SK-N-SH (cell line): Measurements from ENCODE around the gene TBCE. TPM values are rescaled to one million over a fixed set of nuclear protein-coding genes. Genes with fewer than 3 reads are reported as not detected.
A peak's percentile ranks its signal among the peaks of the same experiment; 100 is the strongest.

ENCODE experiments used
- CTCF ChIA-PET: fragments of 300-600, 350-600 bp; formaldehyde crosslinking; extraction: SDS; loops from one replicate; lab custom pipeline; 2021; lab: Yijun Ruan, JAX
- POLR2A ChIA-PET: fragments of 350-600 bp; sonication (Branson Sonifier 250); formaldehyde crosslinking; extraction: SDS; loops from one replicate; lab custom pipeline; 2020; ENCODE audit warnings: antibody characterized with exemption, inconsistent platforms; lab: Yijun Ruan, JAX
- DNase-seq: peaks from one replicate; pipeline ENCODE4 v3.0.0; 2012
- H2AFZ ChIP-seq: fragments of 200-600 bp; sonication (generic); 2 replicates; pipeline ENCODE4 v1.8.1; 2016; ENCODE audit warnings: antibody characterized with exemption, mild to moderate bottlenecking, low read depth
- H3F3A ChIP-seq: fragments of 200-600 bp; sonication (generic); replicated peaks from 2 replicates; pipeline ENCODE3; 2016; ENCODE audit warnings: antibody characterized with exemption, mild to moderate bottlenecking; ENCODE audit not compliant: insufficient read depth
- H3K27ac ChIP-seq, 2 experiments: fragments of 200-500 bp in 1 of 2; fragments of 200-600 bp in 1 of 2; sonication (Bioruptor generic) in 1 of 2; sonication (generic), shearing (Covaris generic) in 1 of 2; 2 replicates each; pipeline versions ENCODE4 v1.5.1 to v1.6.1; 2014 to 2016; ENCODE audit warnings: low read depth in 2 of 2, inconsistent platforms in 1 of 2, low read length in 1 of 2, mild to moderate bottlenecking in 1 of 2, mixed read lengths in 1 of 2
- H3K27me3 ChIP-seq: fragments of 200-600 bp; sonication (generic), shearing (Covaris generic); 2 replicates; pipeline ENCODE4 v1.6.1; 2016; ENCODE audit warnings: mixed run types; ENCODE audit not compliant: insufficient read depth
- H3K36me3 ChIP-seq, 2 experiments: fragments of 200-500 bp in 1 of 2; fragments of 200-600 bp in 1 of 2; sonication (Bioruptor generic) in 1 of 2; sonication (generic) in 1 of 2; replicated peaks in 1 of 2; 2 replicates each; pipeline versions ENCODE3 to v1.5.1; 2014 to 2016; ENCODE audit warnings: low read length in 1 of 2, mild to moderate bottlenecking in 1 of 2; ENCODE audit not compliant: insufficient read depth in 2 of 2, control insufficient read depth in 1 of 2
- H3K4me1 ChIP-seq, 2 experiments: fragments of 200-500 bp in 1 of 2; fragments of 200-600 bp in 1 of 2; sonication (Bioruptor generic) in 1 of 2; sonication (generic), shearing (Covaris generic) in 1 of 2; 2 replicates each; pipeline versions ENCODE4 v1.5.1 to v1.6.1; 2014 to 2016; ENCODE audit warnings: low read depth in 1 of 2, low read length in 1 of 2, mixed run types in 1 of 2; ENCODE audit not compliant: insufficient read depth in 2 of 2, control insufficient read depth in 1 of 2
- H3K4me2 ChIP-seq: fragments of 200-600 bp; sonication (generic), shearing (Covaris generic); 2 replicates; pipeline ENCODE4 v1.6.1; 2017; ENCODE audit warnings: mixed run types
- H3K4me3 ChIP-seq, 2 experiments: fragments of 200-500 bp in 1 of 2; fragments of 200-600 bp in 1 of 2; sonication (Bioruptor generic) in 1 of 2; sonication (generic), shearing (Covaris generic) in 1 of 2; 2 replicates each; pipeline versions ENCODE4 v1.5.1 to v1.8.1; 2014 to 2016; ENCODE audit warnings: low read depth in 2 of 2, inconsistent platforms in 1 of 2, low read length in 1 of 2, mild to moderate bottlenecking in 1 of 2, mixed read lengths in 1 of 2, moderate library complexity in 1 of 2
- H3K79me2 ChIP-seq: fragments of 200-600 bp; sonication (generic); 2 replicates; pipeline ENCODE4 v1.8.1; 2017; ENCODE audit warnings: mild to moderate bottlenecking; ENCODE audit not compliant: insufficient read depth
- H3K9ac ChIP-seq: fragments of 200-600 bp; sonication (generic); 2 replicates; pipeline ENCODE4 v1.6.1; 2017; ENCODE audit warnings: mixed run types
- H3K9me2 ChIP-seq: fragments of 200-600 bp; sonication (generic); 2 replicates; pipeline ENCODE4 v1.6.1; 2017; ENCODE audit warnings: mixed run types
- H3K9me3 ChIP-seq: fragments of 200-600 bp; sonication (generic); 2 replicates; pipeline ENCODE4 v1.6.1; 2017; ENCODE audit warnings: mixed run types, mild to moderate bottlenecking, moderate library complexity
- H4K20me1 ChIP-seq: fragments of 200-600 bp; sonication (generic); 2 replicates; pipeline ENCODE4 v1.6.1; 2017; ENCODE audit warnings: mild to moderate bottlenecking, mixed run types; ENCODE audit not compliant: insufficient read depth
- ELF1 ChIP-seq: IDR thresholded peaks from 2 replicates; pipeline ENCODE4 v1.4.0; 2012
- EP300 ChIP-seq, 2 experiments: IDR thresholded peaks; 2 replicates each; pipeline versions ENCODE4 v1.4.0 to v1.6.1; 2012; ENCODE audit warnings: borderline replicate concordance in 1 of 2, low read depth in 1 of 2, low read length in 1 of 2
- FOXJ3 ChIP-seq: sonication (generic); formaldehyde crosslinking; IDR thresholded peaks from 2 replicates; pipeline ENCODE4 v1.5.1; 2020; ENCODE audit warnings: mild to moderate bottlenecking, missing genetic modification reagents
- FOXM1 ChIP-seq: IDR thresholded peaks from 2 replicates; pipeline ENCODE4 v1.4.0; 2012; ENCODE audit warnings: low read depth, mild to moderate bottlenecking
- GABPA ChIP-seq: IDR thresholded peaks from 2 replicates; pipeline ENCODE4 v1.4.0; 2012; ENCODE audit warnings: low read depth, mild to moderate bottlenecking
- MXI1 ChIP-seq: IDR thresholded peaks from 2 replicates; pipeline ENCODE4 v1.6.1; 2012; ENCODE audit warnings: mild to moderate bottlenecking, low read depth, low read length, improper control_type of control experiment
- NFIC ChIP-seq: IDR thresholded peaks from 2 replicates; pipeline ENCODE4 v1.4.0; 2012; ENCODE audit warnings: borderline replicate concordance
- PBX3 ChIP-seq: IDR thresholded peaks from 2 replicates; pipeline ENCODE4; 2012
- RCOR1 ChIP-seq: fragments of 150-350 bp; IDR thresholded peaks from 2 replicates; pipeline ENCODE4 v1.6.1; 2017; ENCODE audit warnings: antibody characterized with exemption, low read length
- RFX5 ChIP-seq: IDR thresholded peaks from 2 replicates; pipeline ENCODE4 v1.6.1; 2012; ENCODE audit warnings: mild to moderate bottlenecking, improper control_type of control experiment, low read length
- WGBS: methylation state at CpG from one replicate; pipeline ENCODE4 v1.1.6; 2017; ENCODE audit warnings: low lambda C conversion rate; 5-methylcytosine and 5-hydroxymethylcytosine counted together
- polyA plus RNA-seq, 3 experiments: library from polyadenylated mRNA; depleted of rRNA; stranded (reverse); fragments of >200 nt; gene quantifications; 2 replicates each; pipeline ENCODE4 v1.2.3, GENCODE V29; 2012
- TF ChIP-seq, protein P1 (sequence below): IDR thresholded peaks from 2 replicates; pipeline ENCODE4 v1.4.0; 2012; ENCODE audit warnings: low read depth
- TF ChIP-seq, protein P2 (sequence below): fragments of 150-350 bp; IDR thresholded peaks from 2 replicates; pipeline ENCODE4 v1.6.1; 2016; ENCODE audit warnings: mild to moderate bottlenecking, low read depth, low read length

TBCE gene
- polyA plus RNA-seq, 1 of the 3 experiments (the other 2 are of a cell fraction), result 18.3 TPM

GRCh38 chr1:235417086-235417697 is 50.0 kb downstream of the TBCE start (continued):
- TF ChIP-seq GABPA (no peak), NFIC (peak; percentile 31; the same call in 1 of the 2 replicates), MXI1 (peak; percentile 47; the same call in 1 of the 2 replicates), RFX5 (0 out of 2 replicates have a peak, but pooled peaks have one; percentile 39), FOXM1 (no peak)
- TF ChIP-seq, protein P1, sequence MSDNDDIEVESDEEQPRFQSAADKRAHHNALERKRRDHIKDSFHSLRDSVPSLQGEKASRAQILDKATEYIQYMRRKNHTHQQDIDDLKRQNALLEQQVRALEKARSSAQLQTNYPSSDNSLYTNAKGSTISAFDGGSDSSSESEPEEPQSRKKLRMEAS, result no peak

DNA sequence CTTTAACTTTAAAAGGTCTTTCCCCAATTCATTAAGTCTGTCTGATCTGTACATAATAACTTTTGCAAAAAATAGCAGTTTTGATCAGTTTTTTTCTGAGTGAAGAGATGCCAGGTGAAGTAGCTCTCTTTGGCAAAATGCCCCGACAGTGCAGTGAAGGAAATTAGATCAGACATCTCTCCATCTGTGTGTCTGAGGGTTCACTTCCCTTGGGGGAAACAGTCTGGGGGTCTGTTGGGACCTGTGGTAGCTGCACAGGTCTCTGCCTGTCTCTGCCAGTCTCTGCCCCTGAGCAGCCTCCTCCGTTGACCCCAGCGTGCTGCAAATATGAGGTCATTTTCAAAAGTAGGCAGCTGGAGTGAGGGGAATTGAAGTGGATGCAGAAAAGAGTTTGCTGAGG is 54.5 kb downstream of the TBCE start:
- H4K20me1 ChIP-seq, result peaks cover 3% of the 10 kb centered on the region; the same call in 1 of the 2 replicates
- peak; percentile 63 for DNase-seq
- peaks cover 45% of the 10 kb centered on the region; the same call in 1 of the 2 replicates for H3K79me2 ChIP-seq
- 71% methylated on average over 3 of the region's 3 CpGs for WGBS
- H3K9me3 ChIP-seq, result no peaks in the 10 kb centered on the region
- ChIA-PET POLR2A (no interaction called here), CTCF (interaction anchor here (1.3 kb wide), 1 partner anchor 169 kb away, joined by 4 read pairs; no protein-coding TSS in a partner anchor)
- H3K4me1 ChIP-seq, result peaks cover 0 to 19% of the 10 kb centered on the region in 2 experiments; a peak in 2 of 4 replicates
- H3K9me2 ChIP-seq, result no peaks in the 10 kb centered on the region
- no peaks in the 10 kb centered on the region for H3K27me3 ChIP-seq
- no peak overlapping the region for H2AFZ ChIP-seq
- H3K4me3 ChIP-seq, result no peak overlapping the region
- TF ChIP-seq MXI1 (no peak), FOXM1 (no peak), EP300 (IDR thresholded peaks at IDR 0.05; ENCODE audit: borderline replicate concordance in 1 of 2, low read depth in 1 of 2, low read length in 1 of 2) (peak in 1 of 2 experiments; percentile 53; a peak in 1 of 4 replicates), FOXJ3 (no peak), PBX3 (0 out of 2 replicates have a peak, but pooled peaks have one; percentile 17), ELF1 (no peak), RCOR1 (no peak)
- TF ChIP-seq, protein P2, sequence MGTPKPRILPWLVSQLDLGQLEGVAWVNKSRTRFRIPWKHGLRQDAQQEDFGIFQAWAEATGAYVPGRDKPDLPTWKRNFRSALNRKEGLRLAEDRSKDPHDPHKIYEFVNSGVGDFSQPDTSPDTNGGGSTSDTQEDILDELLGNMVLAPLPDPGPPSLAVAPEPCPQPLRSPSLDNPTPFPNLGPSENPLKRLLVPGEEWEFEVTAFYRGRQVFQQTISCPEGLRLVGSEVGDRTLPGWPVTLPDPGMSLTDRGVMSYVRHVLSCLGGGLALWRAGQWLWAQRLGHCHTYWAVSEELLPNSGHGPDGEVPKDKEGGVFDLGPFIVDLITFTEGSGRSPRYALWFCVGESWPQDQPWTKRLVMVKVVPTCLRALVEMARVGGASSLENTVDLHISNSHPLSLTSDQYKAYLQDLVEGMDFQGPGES, result no peak
- H3K4me2 ChIP-seq, result no peak overlapping the region
- H3K27ac ChIP-seq, result peak overlapping the region in 1 of 2 experiments; percentile 68; a peak in 2 of 4 replicates
- peaks cover 3 to 4% of the 10 kb centered on the region in 2 experiments for H3K36me3 ChIP-seq
- H3K9ac ChIP-seq, result no peak overlapping the region
- H3F3A ChIP-seq, result no peaks in the 10 kb centered on the region
